CD4-positive, alpha-beta T cell treated with Interleukin-15 for 1 hour (primary cell): ENCODE data around the gene PERCC1.

Experiments used
- DNase-seq: peaks from one replicate; pipeline ENCODE4 v3.0.0-alpha.2; 2020

Gene PERCC1

GRCh38 chr16:1413684-1414531 is 17.0 kb upstream of the PERCC1 start:
- peak; percentile 73 for DNase-seq

GRCh38 chr16:1414532-1415260 is 16.2 kb upstream of the PERCC1 start, which contains the start of gene UNKL:
Gene UNKL (minus strand): TSS chr16:1414704. CDS start chr16:1414691, 13 bp downstream.
- peak; percentile 84 for DNase-seq

GRCh38 chr16:1416521-1416941 is 14.3 kb upstream of the PERCC1 start:
- no peak for DNase-seq

GRCh38 chr16:1420111-1420539 is 10.8 kb upstream of the PERCC1 start:
- DNase-seq = no peak

- no peak for DNase-seq
Measured at GRCh38 chr16:1422076-1422475, 8.8 kb upstream of the PERCC1 start.

GRCh38 chr16:1424028-1424427 is 6.8 kb upstream of the PERCC1 start:
- DNase-seq = no peak

- no peak for DNase-seq
Measured at GRCh38 chr16:1425616-1426370, 5.1 kb upstream of the PERCC1 start.

GRCh38 chr16:1426734-1427471 is 4.0 kb upstream of the PERCC1 start:
- DNase-seq = no peak

- DNase-seq = no peak
Measured at GRCh38 chr16:1427473-1428461, 3.1 kb upstream of the PERCC1 start.

GRCh38 chr16:1428511-1428910 is 2.4 kb upstream of the PERCC1 start:
- peak; percentile 62 for DNase-seq

- no peak for DNase-seq
Measured at GRCh38 chr16:1429012-1429411, 1.9 kb upstream of the PERCC1 start.

- no peak for DNase-seq
Measured at GRCh38 chr16:1429631-1430030, 1.2 kb upstream of the PERCC1 start.

- no peak for DNase-seq
Measured at GRCh38 chr16:1430214-1430758, 592 bp upstream of the PERCC1 start.

- no peak for DNase-seq
Measured at GRCh38 chr16:1431497-1432270, 806 bp downstream of the PERCC1 start.

GRCh38 chr16:1432388-1433262 is 1.7 kb downstream of the PERCC1 start:
- no peak for DNase-seq

GRCh38 chr16:1433263-1433560 is 2.3 kb downstream of the PERCC1 start:
- no peak for DNase-seq

GRCh38 chr16:1433756-1434155 is 2.9 kb downstream of the PERCC1 start:
- DNase-seq = no peak

- no peak for DNase-seq
Measured at GRCh38 chr16:1434644-1435592, 4.0 kb downstream of the PERCC1 start.
